ENCODE results near the gene USP25.

USP25 gene

GRCh38 chr21:15860541-15860940 lies 130.8 kb downstream of the USP25 start:
- Histone ChIP-seq H2BK5ac (ENCODE audit: low read depth, low read length, poor library complexity) (no peak overlapping the region), H2AK5ac (ENCODE audit: low read length) (no peak overlapping the region), H3K9ac (ENCODE audit: low read length) (no peak overlapping the region), H2BK12ac (ENCODE audit: low read length) (no peak overlapping the region), H3K4me3 (ENCODE audit: low read depth, low read length) (no peak overlapping the region), H3K23ac (ENCODE audit: low read length) (no peak overlapping the region), H2AFZ (ENCODE audit: insufficient read depth, low read length, poor library complexity) (no peak overlapping the region), H3K4me1 (ENCODE audit: control insufficient read depth in 1 of 2, insufficient read depth in 2 of 2, low read length in 2 of 2) (no peaks in the 10 kb centered on the region), H3K27me3 (ENCODE audit: insufficient read depth, low read length) (no peaks in the 10 kb centered on the region), H3K27ac (ENCODE audit: low read depth, low read length) (no peak overlapping the region), H3K18ac (ENCODE audit: low read length) (no peak overlapping the region), H3K36me3 (ENCODE audit: control insufficient read depth in 1 of 2, insufficient read depth in 2 of 2, low read length in 2 of 2) (peaks cover 0 to 1% of the 10 kb centered on the region in 2 experiments), H3K9me3 (ENCODE audit: insufficient read depth, low read depth, low read length) (no peaks in the 10 kb centered on the region), H3K79me1 (ENCODE audit: low read length) (no peaks in the 10 kb centered on the region), H3K4ac (ENCODE audit: low read depth, low read length) (no peak overlapping the region), H4K8ac (ENCODE audit: low read depth, low read length) (no peak overlapping the region), H4K12ac (ENCODE audit: low read depth, low read length) (no peak overlapping the region), H3K4me2 (ENCODE audit: low read length) (no peak overlapping the region), H3K14ac (ENCODE audit: low read length) (no peak overlapping the region), H2BK120ac (ENCODE audit: insufficient read depth, low read length, poor library complexity) (no peak overlapping the region), H4K91ac (ENCODE audit: low read depth, low read length) (no peak overlapping the region), H3K79me2 (ENCODE audit: control insufficient read depth, insufficient read depth, low read length, poor library complexity) (no peaks in the 10 kb centered on the region)
- DNase-seq: no peak

- H4K12ac ChIP-seq (ENCODE audit: low read depth, low read length): no peak overlapping the region
- H4K91ac ChIP-seq (ENCODE audit: low read depth, low read length): no peak overlapping the region
- H3K9ac ChIP-seq (ENCODE audit: low read length): no peak overlapping the region
- no peak overlapping the region for H3K4me3 ChIP-seq (ENCODE audit: low read depth, low read length)
- no peak overlapping the region for H3K18ac ChIP-seq (ENCODE audit: low read length)
- no peaks in the 10 kb centered on the region for H3K79me2 ChIP-seq (ENCODE audit: control insufficient read depth, insufficient read depth, low read length, poor library complexity)
- no peaks in the 10 kb centered on the region for H3K9me3 ChIP-seq (ENCODE audit: insufficient read depth, low read depth, low read length)
- H3K14ac ChIP-seq (ENCODE audit: low read length): no peak overlapping the region
- no peaks in the 10 kb centered on the region for H3K4me1 ChIP-seq (ENCODE audit: control insufficient read depth in 1 of 2, insufficient read depth in 2 of 2, low read length in 2 of 2)
- no peak overlapping the region for H3K4me2 ChIP-seq (ENCODE audit: low read length)
- H2AFZ ChIP-seq (ENCODE audit: insufficient read depth, low read length, poor library complexity): no peak overlapping the region
- no peak overlapping the region for H2BK5ac ChIP-seq (ENCODE audit: low read depth, low read length, poor library complexity)
- no peak overlapping the region for H2BK120ac ChIP-seq (ENCODE audit: insufficient read depth, low read length, poor library complexity)
- no peak overlapping the region for H3K4ac ChIP-seq (ENCODE audit: low read depth, low read length)
- H3K27me3 ChIP-seq (ENCODE audit: insufficient read depth, low read length): no peaks in the 10 kb centered on the region
- H3K36me3 ChIP-seq (ENCODE audit: control insufficient read depth in 1 of 2, insufficient read depth in 2 of 2, low read length in 2 of 2): peaks cover 9% of the 10 kb centered on the region in 2 experiments
- DNase-seq: no peak
- H3K23ac ChIP-seq (ENCODE audit: low read length): no peak overlapping the region
- H2BK12ac ChIP-seq (ENCODE audit: low read length): no peak overlapping the region
- WGBS (ENCODE audit: extremely low coverage, insufficient coverage, insufficient read length): no CpG with 5 or more reads among the region's 4 CpGs
- no peaks in the 10 kb centered on the region for H3K79me1 ChIP-seq (ENCODE audit: low read length)
- H3K27ac ChIP-seq (ENCODE audit: low read depth, low read length): no peak overlapping the region
- no peak overlapping the region for H2AK5ac ChIP-seq (ENCODE audit: low read length)
- H4K8ac ChIP-seq (ENCODE audit: low read depth, low read length): no peak overlapping the region
Measured at GRCh38 chr21:15868940-15869339, 139.2 kb downstream of the USP25 start.

GRCh38 chr21:15870819-15871218 lies 141.0 kb downstream of the USP25 start:
- Histone ChIP-seq H3K79me2 (ENCODE audit: control insufficient read depth, insufficient read depth, low read length, poor library complexity) (no peaks in the 10 kb centered on the region), H3K4me2 (ENCODE audit: low read length) (no peak overlapping the region), H4K91ac (ENCODE audit: low read depth, low read length) (no peak overlapping the region), H2BK12ac (ENCODE audit: low read length) (no peak overlapping the region), H3K4ac (ENCODE audit: low read depth, low read length) (no peak overlapping the region), H3K9ac (ENCODE audit: low read length) (no peak overlapping the region), H4K12ac (ENCODE audit: low read depth, low read length) (no peak overlapping the region), H4K8ac (ENCODE audit: low read depth, low read length) (no peak overlapping the region), H2AK5ac (ENCODE audit: low read length) (no peak overlapping the region), H3K9me3 (ENCODE audit: insufficient read depth, low read depth, low read length) (no peaks in the 10 kb centered on the region), H3K4me1 (ENCODE audit: control insufficient read depth in 1 of 2, insufficient read depth in 2 of 2, low read length in 2 of 2) (no peaks in the 10 kb centered on the region), H3K27ac (ENCODE audit: low read depth, low read length) (no peak overlapping the region), H2BK120ac (ENCODE audit: insufficient read depth, low read length, poor library complexity) (no peak overlapping the region), H3K79me1 (ENCODE audit: low read length) (no peaks in the 10 kb centered on the region), H2AFZ (ENCODE audit: insufficient read depth, low read length, poor library complexity) (no peak overlapping the region), H3K4me3 (ENCODE audit: low read depth, low read length) (no peak overlapping the region), H3K14ac (ENCODE audit: low read length) (no peak overlapping the region), H3K36me3 (ENCODE audit: control insufficient read depth in 1 of 2, insufficient read depth in 2 of 2, low read length in 2 of 2) (peaks cover 13 to 15% of the 10 kb centered on the region in 2 experiments), H3K23ac (ENCODE audit: low read length) (no peak overlapping the region), H3K18ac (ENCODE audit: low read length) (no peak overlapping the region), H3K27me3 (ENCODE audit: insufficient read depth, low read length) (no peaks in the 10 kb centered on the region), H2BK5ac (ENCODE audit: low read depth, low read length, poor library complexity) (no peak overlapping the region)
- DNase-seq: no peak
- WGBS (ENCODE audit: extremely low coverage, insufficient coverage, insufficient read length): no CpG with 5 or more reads among the region's 4 CpGs

GRCh38 chr21:15872236-15872635 lies 142.5 kb downstream of the USP25 start:
- peaks cover 13 to 19% of the 10 kb centered on the region in 2 experiments for H3K36me3 ChIP-seq (ENCODE audit: control insufficient read depth in 1 of 2, insufficient read depth in 2 of 2, low read length in 2 of 2)
- H3K9ac ChIP-seq (ENCODE audit: low read length): no peak overlapping the region
- no peak overlapping the region for H3K27ac ChIP-seq (ENCODE audit: low read depth, low read length)
- no CpG with 5 or more reads among the region's 4 CpGs for WGBS (ENCODE audit: extremely low coverage, insufficient coverage, insufficient read length)
- H3K18ac ChIP-seq (ENCODE audit: low read length): no peak overlapping the region
- no peak overlapping the region for H2BK120ac ChIP-seq (ENCODE audit: insufficient read depth, low read length, poor library complexity)
- no peaks in the 10 kb centered on the region for H3K79me1 ChIP-seq (ENCODE audit: low read length)
- no peak for DNase-seq
- H4K91ac ChIP-seq (ENCODE audit: low read depth, low read length): no peak overlapping the region
- H3K4me2 ChIP-seq (ENCODE audit: low read length): no peak overlapping the region
- no peak overlapping the region for H2BK5ac ChIP-seq (ENCODE audit: low read depth, low read length, poor library complexity)
- no peak overlapping the region for H4K12ac ChIP-seq (ENCODE audit: low read depth, low read length)
- no peaks in the 10 kb centered on the region for H3K9me3 ChIP-seq (ENCODE audit: insufficient read depth, low read depth, low read length)
- H3K14ac ChIP-seq (ENCODE audit: low read length): no peak overlapping the region
- H2AFZ ChIP-seq (ENCODE audit: insufficient read depth, low read length, poor library complexity): no peak overlapping the region
- no peaks in the 10 kb centered on the region for H3K79me2 ChIP-seq (ENCODE audit: control insufficient read depth, insufficient read depth, low read length, poor library complexity)
- no peaks in the 10 kb centered on the region for H3K27me3 ChIP-seq (ENCODE audit: insufficient read depth, low read length)
- no peak overlapping the region for H3K4ac ChIP-seq (ENCODE audit: low read depth, low read length)
- no peak overlapping the region for H3K23ac ChIP-seq (ENCODE audit: low read length)
- H2BK12ac ChIP-seq (ENCODE audit: low read length): no peak overlapping the region
- no peaks in the 10 kb centered on the region for H3K4me1 ChIP-seq (ENCODE audit: control insufficient read depth in 1 of 2, insufficient read depth in 2 of 2, low read length in 2 of 2)
- H2AK5ac ChIP-seq (ENCODE audit: low read length): no peak overlapping the region
- H4K8ac ChIP-seq (ENCODE audit: low read depth, low read length): no peak overlapping the region
- no peak overlapping the region for H3K4me3 ChIP-seq (ENCODE audit: low read depth, low read length)

All from trophoblast cell (in vitro differentiated cells and primary cell).